ENCODE results near the gene GOLGA8T.
"Not testable (repeated sequence)": the region's sequence is repeated elsewhere in the genome, so short reads cannot be mapped to it uniquely, and the experiment has no call there.

The GOLGA8T gene

GRCh38 chr15:30134751-30135150, at the start of gene GOLGA8T:
GOLGA8T (plus strand) TSS chr15:30135051; CDS start chr15:30135149, 98 bp downstream.
- DNase-seq: not testable (repeated sequence)

- DNase-seq: not testable (repeated sequence)
Measured at GRCh38 chr15:30097827-30098226, 37.0 kb upstream of the GOLGA8T start.

- not testable (repeated sequence) for DNase-seq
Measured at GRCh38 chr15:30102890-30103289, 32.0 kb upstream of the GOLGA8T start.

GRCh38 chr15:30103941-30104507, 30.8 kb upstream of the GOLGA8T start:
- not testable (repeated sequence) for DNase-seq

GRCh38 chr15:30110591-30110990, 24.3 kb upstream of the GOLGA8T start:
- not testable (repeated sequence) for DNase-seq

- peak; percentile 1 for DNase-seq
Measured at GRCh38 chr15:30130066-30130465, 4.8 kb upstream of the GOLGA8T start.

GRCh38 chr15:30143246-30143645, 8.4 kb downstream of the GOLGA8T start:
- not testable (repeated sequence) for DNase-seq

- DNase-seq: not testable (repeated sequence)
Measured at GRCh38 chr15:30149891-30150290, 15.0 kb downstream of the GOLGA8T start.

- DNase-seq: not testable (repeated sequence)
Measured at GRCh38 chr15:30162479-30163357, 27.9 kb downstream of the GOLGA8T start.

- DNase-seq: not testable (repeated sequence)
Measured at GRCh38 chr15:30163759-30164158, 28.9 kb downstream of the GOLGA8T start.

- DNase-seq: not testable (repeated sequence)
Measured at GRCh38 chr15:30164257-30164656, 29.4 kb downstream of the GOLGA8T start.

- DNase-seq: not testable (repeated sequence)
Measured at GRCh38 chr15:30167403-30167802, 32.6 kb downstream of the GOLGA8T start.

- not testable (repeated sequence) for DNase-seq
Measured at GRCh38 chr15:30167886-30168285, 33.0 kb downstream of the GOLGA8T start.

GRCh38 chr15:30171452-30171851, 36.6 kb downstream of the GOLGA8T start:
- not testable (repeated sequence) for DNase-seq

- peak; percentile 4 for DNase-seq
Measured at GRCh38 chr15:30173041-30173608, 38.3 kb downstream of the GOLGA8T start.

GRCh38 chr15:30175291-30175690, 40.4 kb downstream of the GOLGA8T start:
- not testable (repeated sequence) for DNase-seq

- DNase-seq: not testable (repeated sequence)
Measured at GRCh38 chr15:30176613-30177012, 41.8 kb downstream of the GOLGA8T start.

GRCh38 chr15:30179814-30180213, 45.0 kb downstream of the GOLGA8T start:
- DNase-seq: not testable (repeated sequence)

- DNase-seq: not testable (repeated sequence)
Measured at GRCh38 chr15:30185495-30185894, 50.6 kb downstream of the GOLGA8T start.

GRCh38 chr15:30187429-30187828, 52.6 kb downstream of the GOLGA8T start:
- not testable (repeated sequence) for DNase-seq

- not testable (repeated sequence) for DNase-seq
Measured at GRCh38 chr15:30189754-30190153, 54.9 kb downstream of the GOLGA8T start.

- not testable (repeated sequence) for DNase-seq
Measured at GRCh38 chr15:30191143-30191542, 56.3 kb downstream of the GOLGA8T start.

GRCh38 chr15:30191639-30192038, 56.8 kb downstream of the GOLGA8T start:
- DNase-seq: not testable (repeated sequence)
